Astrocyte of the spinal cord (primary cell): ENCODE results near the gene PLA2G4B.
A peak's percentile ranks its signal among the peaks of the same experiment; 100 is the strongest.

Experiments
- DNase-seq: peaks from one replicate; pipeline ENCODE4 v3.0.0; 2011; ENCODE audit warnings: low read depth, low spot score
- H3K4me3 ChIP-seq: 2 replicates; pipeline ENCODE4 v1.5.1; 2011; ENCODE audit warnings: low read depth, mild to moderate bottlenecking, low read length, moderate library complexity
- in situ Hi-C: cut with HindIII; loops from 2 replicates; pipeline ENCODE4 v1.10.0; 2017; ENCODE audit warnings: low sequenced_read_pairs
- TF ChIP-seq, protein P1 (sequence below): IDR thresholded peaks from 2 replicates; pipeline ENCODE4 v1.5.1; 2012; ENCODE audit warnings: low read depth, mild to moderate bottlenecking, low read length, inconsistent platforms

Gene PLA2G4B, protein sequence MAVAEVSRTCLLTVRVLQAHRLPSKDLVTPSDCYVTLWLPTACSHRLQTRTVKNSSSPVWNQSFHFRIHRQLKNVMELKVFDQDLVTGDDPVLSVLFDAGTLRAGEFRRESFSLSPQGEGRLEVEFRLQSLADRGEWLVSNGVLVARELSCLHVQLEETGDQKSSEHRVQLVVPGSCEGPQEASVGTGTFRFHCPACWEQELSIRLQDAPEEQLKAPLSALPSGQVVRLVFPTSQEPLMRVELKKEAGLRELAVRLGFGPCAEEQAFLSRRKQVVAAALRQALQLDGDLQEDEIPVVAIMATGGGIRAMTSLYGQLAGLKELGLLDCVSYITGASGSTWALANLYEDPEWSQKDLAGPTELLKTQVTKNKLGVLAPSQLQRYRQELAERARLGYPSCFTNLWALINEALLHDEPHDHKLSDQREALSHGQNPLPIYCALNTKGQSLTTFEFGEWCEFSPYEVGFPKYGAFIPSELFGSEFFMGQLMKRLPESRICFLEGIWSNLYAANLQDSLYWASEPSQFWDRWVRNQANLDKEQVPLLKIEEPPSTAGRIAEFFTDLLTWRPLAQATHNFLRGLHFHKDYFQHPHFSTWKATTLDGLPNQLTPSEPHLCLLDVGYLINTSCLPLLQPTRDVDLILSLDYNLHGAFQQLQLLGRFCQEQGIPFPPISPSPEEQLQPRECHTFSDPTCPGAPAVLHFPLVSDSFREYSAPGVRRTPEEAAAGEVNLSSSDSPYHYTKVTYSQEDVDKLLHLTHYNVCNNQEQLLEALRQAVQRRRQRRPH

GRCh38 chr15:41838400-41838897 lies at the start of gene PLA2G4B:
PLA2G4B (plus strand) TSS chr15:41838847; CDS start chr15:41838914, 67 bp downstream.
- DNase-seq = no peak
- TF ChIP-seq, protein P1, sequence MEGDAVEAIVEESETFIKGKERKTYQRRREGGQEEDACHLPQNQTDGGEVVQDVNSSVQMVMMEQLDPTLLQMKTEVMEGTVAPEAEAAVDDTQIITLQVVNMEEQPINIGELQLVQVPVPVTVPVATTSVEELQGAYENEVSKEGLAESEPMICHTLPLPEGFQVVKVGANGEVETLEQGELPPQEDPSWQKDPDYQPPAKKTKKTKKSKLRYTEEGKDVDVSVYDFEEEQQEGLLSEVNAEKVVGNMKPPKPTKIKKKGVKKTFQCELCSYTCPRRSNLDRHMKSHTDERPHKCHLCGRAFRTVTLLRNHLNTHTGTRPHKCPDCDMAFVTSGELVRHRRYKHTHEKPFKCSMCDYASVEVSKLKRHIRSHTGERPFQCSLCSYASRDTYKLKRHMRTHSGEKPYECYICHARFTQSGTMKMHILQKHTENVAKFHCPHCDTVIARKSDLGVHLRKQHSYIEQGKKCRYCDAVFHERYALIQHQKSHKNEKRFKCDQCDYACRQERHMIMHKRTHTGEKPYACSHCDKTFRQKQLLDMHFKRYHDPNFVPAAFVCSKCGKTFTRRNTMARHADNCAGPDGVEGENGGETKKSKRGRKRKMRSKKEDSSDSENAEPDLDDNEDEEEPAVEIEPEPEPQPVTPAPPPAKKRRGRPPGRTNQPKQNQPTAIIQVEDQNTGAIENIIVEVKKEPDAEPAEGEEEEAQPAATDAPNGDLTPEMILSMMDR = no peak
- H3K4me3 ChIP-seq = no peak within 1 kb of the TSS
- in situ Hi-C loops = no loop called here

- no peak overlapping the region for H3K4me3 ChIP-seq
- in situ Hi-C loops = no loop called here
- DNase-seq = no peak
Measured at GRCh38 chr15:41789236-41789635, 49.4 kb upstream of the PLA2G4B start.

GRCh38 chr15:41789662-41790061 lies 49.0 kb upstream of the PLA2G4B start:
- H3K4me3 ChIP-seq = no peak overlapping the region

More at GRCh38 chr15:41789236-41789635, 49.4 kb upstream of the PLA2G4B start:
- TF ChIP-seq, protein P1 = no peak

GRCh38 chr15:41790169-41790568 lies 48.5 kb upstream of the PLA2G4B start:
- H3K4me3 ChIP-seq = no peak overlapping the region
- TF ChIP-seq, protein P1 = no peak
- in situ Hi-C loops = no loop called here
- DNase-seq = no peak

More at GRCh38 chr15:41789662-41790061, 49.0 kb upstream of the PLA2G4B start:
- no peak for DNase-seq
- in situ Hi-C loops = no loop called here
- TF ChIP-seq, protein P1 = no peak

DNA sequence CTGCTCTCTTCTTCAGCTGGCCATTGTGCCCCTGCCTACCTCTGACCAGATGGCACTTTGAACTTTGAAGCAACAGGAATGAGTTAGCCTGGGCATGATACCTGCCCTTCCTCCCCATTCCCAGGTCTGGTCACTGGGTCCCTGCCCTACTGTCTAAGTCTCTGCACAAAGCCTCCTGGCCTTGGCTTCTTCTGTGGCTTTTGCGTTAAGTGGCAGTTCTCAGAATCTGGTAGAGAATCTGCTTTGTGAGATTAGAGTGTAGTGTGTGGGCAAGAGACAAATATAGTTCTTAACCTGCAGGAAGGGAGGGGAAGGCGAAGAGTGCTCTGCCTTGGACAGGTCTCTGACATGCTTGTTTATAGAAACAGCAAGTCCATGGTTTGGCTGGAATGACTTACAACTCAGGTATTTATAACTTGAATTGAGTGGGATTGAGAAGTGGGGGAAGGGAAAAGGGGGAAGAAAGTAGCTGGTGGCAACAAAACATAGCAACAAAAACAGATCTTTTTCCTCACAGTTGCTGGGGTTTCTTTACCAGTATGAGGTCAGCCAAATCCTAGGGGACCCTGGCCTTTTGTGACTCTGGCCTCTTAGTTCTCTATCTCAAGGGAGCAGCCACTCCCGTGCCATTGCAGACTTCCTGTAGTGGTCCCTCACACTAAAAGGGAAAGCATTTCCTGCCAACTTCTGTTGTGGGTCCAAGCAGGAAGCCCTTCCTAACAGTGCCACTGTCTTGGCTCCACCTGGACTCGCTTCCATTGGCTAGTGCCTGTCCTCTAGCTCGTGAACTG lies 47.7 kb upstream of the PLA2G4B start:
- H3K4me3 ChIP-seq = no peak overlapping the region

More for the DNA sequence above, 47.7 kb upstream of the PLA2G4B start:
- TF ChIP-seq, protein P1 = no peak
- peak; percentile 78 for DNase-seq
- in situ Hi-C loops = no loop called here
